H9 (cell line): ENCODE data around the gene ADAMTS17. TPM values are rescaled to one million over a fixed set of nuclear protein-coding genes. Genes with fewer than 3 reads are reported as not detected.

Experiments used
- DNase-seq: peaks from one replicate; pipeline ENCODE4 v3.0.0-alpha.2; 2017
- H2AFZ ChIP-seq: one replicate; pipeline ENCODE4 v1.6.1; 2013; ENCODE audit warnings: mild to moderate bottlenecking, low read length, control low read depth, moderate library complexity
- H2AK5ac ChIP-seq: 2 replicates; pipeline ENCODE4 v1.6.1; 2013; ENCODE audit warnings: low read length, control low read depth, mixed read lengths; ENCODE audit not compliant: insufficient read length
- H2BK120ac ChIP-seq: one replicate; pipeline ENCODE4 v1.6.1; 2013; ENCODE audit warnings: low read depth, mild to moderate bottlenecking, low read length, control low read depth, inconsistent platforms; ENCODE audit not compliant: poor library complexity, severe bottlenecking
- H2BK12ac ChIP-seq: 2 replicates; pipeline ENCODE4 v1.6.1; 2013; ENCODE audit warnings: low read length, control low read depth, mixed read lengths, low read depth; ENCODE audit not compliant: insufficient read length
- H2BK15ac ChIP-seq: 2 replicates; pipeline ENCODE4 v1.6.1; 2013; ENCODE audit warnings: low read depth, low read length, control low read depth
- H2BK20ac ChIP-seq: one replicate; pipeline ENCODE4 v1.6.1; 2013; ENCODE audit warnings: low read depth, mild to moderate bottlenecking, low read length, control low read depth, inconsistent platforms; ENCODE audit not compliant: poor library complexity, severe bottlenecking
- H2BK5ac ChIP-seq: 2 replicates; pipeline ENCODE4 v1.6.1; 2013; ENCODE audit warnings: low read length, control low read depth, mixed read lengths; ENCODE audit not compliant: insufficient read length
- H3K14ac ChIP-seq: 2 replicates; pipeline ENCODE4 v1.6.1; 2013; ENCODE audit warnings: low read length, control low read depth; ENCODE audit not compliant: insufficient read depth
- H3K18ac ChIP-seq: 2 replicates; pipeline ENCODE4 v1.6.1; 2013; ENCODE audit warnings: low read depth, mild to moderate bottlenecking, mixed read lengths, low read length, control low read depth; ENCODE audit not compliant: insufficient read length
- H3K23ac ChIP-seq: 2 replicates; pipeline ENCODE4 v1.6.1; 2013; ENCODE audit warnings: low read length, control low read depth, mixed read lengths, low read depth; ENCODE audit not compliant: insufficient read length
- H3K23me2 ChIP-seq: 2 replicates; pipeline ENCODE4 v1.6.1; 2013; ENCODE audit warnings: low read depth, mild to moderate bottlenecking, mixed read lengths, low read length, control low read depth; ENCODE audit not compliant: insufficient read length, poor library complexity, severe bottlenecking
- H3K27ac ChIP-seq: 2 replicates; pipeline ENCODE4 v1.5.1; 2013; ENCODE audit warnings: low read length, control low read depth, mixed read lengths, low read depth; ENCODE audit not compliant: insufficient read length
- H3K27me3 ChIP-seq: 2 replicates; pipeline ENCODE4 v1.6.1; 2013; ENCODE audit warnings: low read length, control low read depth, inconsistent platforms; ENCODE audit not compliant: insufficient read depth
- H3K4ac ChIP-seq: 2 replicates; pipeline ENCODE4 v1.6.1; 2013; ENCODE audit warnings: low read depth, mild to moderate bottlenecking, control low read depth, inconsistent platforms, low read length, moderate library complexity
- H3K4me1 ChIP-seq: 2 replicates; pipeline ENCODE4 v1.6.1; 2013; ENCODE audit warnings: low read length, control low read depth, inconsistent platforms; ENCODE audit not compliant: insufficient read depth
- H3K4me2 ChIP-seq: 2 replicates; pipeline ENCODE4 v1.6.1; 2013; ENCODE audit warnings: low read length, control low read depth, mixed read lengths; ENCODE audit not compliant: insufficient read length, insufficient read depth
- H3K56ac ChIP-seq: 2 replicates; pipeline ENCODE4 v1.6.1; 2013; ENCODE audit warnings: low read depth, mild to moderate bottlenecking, mixed read lengths, low read length, control low read depth; ENCODE audit not compliant: insufficient read length
- H3K79me1 ChIP-seq: 2 replicates; pipeline ENCODE4 v1.6.1; 2013; ENCODE audit warnings: low read depth, mild to moderate bottlenecking, moderate library complexity, low read length, control low read depth, inconsistent platforms; ENCODE audit not compliant: insufficient read depth, poor library complexity, severe bottlenecking
- H3K79me2 ChIP-seq: 2 replicates; pipeline ENCODE4 v1.6.1; 2013; ENCODE audit warnings: low read length, control low read depth, inconsistent platforms; ENCODE audit not compliant: insufficient read depth
- H3K9ac ChIP-seq: 2 replicates; pipeline ENCODE4 v1.6.1; 2013; ENCODE audit warnings: low read length, control low read depth, mixed read lengths; ENCODE audit not compliant: insufficient read length; ENCODE audit errors: extremely low read depth
- H3K9me3 ChIP-seq: one replicate; pipeline ENCODE4 v1.6.1; 2013; ENCODE audit warnings: low read depth, low read length, inconsistent platforms; ENCODE audit not compliant: control insufficient read depth
- H3T11ph ChIP-seq: one replicate; pipeline ENCODE4 v1.6.1; 2013; ENCODE audit warnings: mild to moderate bottlenecking, low read length, control low read depth, inconsistent platforms
- H4K20me1 ChIP-seq: one replicate; pipeline ENCODE4 v1.6.1; 2013; ENCODE audit not compliant: control insufficient read depth, insufficient read length, insufficient read depth
- H4K5ac ChIP-seq: 2 replicates; pipeline ENCODE4 v1.6.1; 2013; ENCODE audit warnings: low read depth, mild to moderate bottlenecking, mixed read lengths, low read length, control low read depth; ENCODE audit not compliant: insufficient read length
- H4K8ac ChIP-seq: replicated peaks from 2 replicates; pipeline ENCODE4 v1.6.1; 2013; ENCODE audit warnings: low read length, control low read depth, mixed read lengths, low read depth; ENCODE audit not compliant: insufficient read length
- H4K91ac ChIP-seq: 2 replicates; pipeline ENCODE4 v1.6.1; 2013; ENCODE audit warnings: low read depth, mild to moderate bottlenecking, moderate library complexity, mixed read lengths, low read length, control low read depth; ENCODE audit not compliant: insufficient read length
- H3K27ac Mint-ChIP-seq, 3 experiments: 2 replicates in 2 of 3; 3 replicates in 1 of 3; pipeline ENCODE4 v1.8.0; 2020 to 2021; ENCODE audit warnings: mixed read lengths in 3 of 3, mild to moderate bottlenecking in 1 of 3, moderate library complexity in 1 of 3
- H3K27me3 Mint-ChIP-seq: 2 replicates; pipeline ENCODE4 v1.8.0; 2021; ENCODE audit warnings: low read depth, mild to moderate bottlenecking, moderate library complexity, mixed read lengths
- H3K36me3 Mint-ChIP-seq, 3 experiments: 2 replicates in 2 of 3; 3 replicates in 1 of 3; pipeline ENCODE4 v1.8.0; 2020 to 2021; ENCODE audit warnings: low read depth in 3 of 3, mixed read lengths in 3 of 3; ENCODE audit not compliant: insufficient read depth in 1 of 3
- H3K4me1 Mint-ChIP-seq, 2 experiments: 2 replicates each; pipeline ENCODE4 v1.8.0; 2020; ENCODE audit warnings: mixed read lengths in 2 of 2
- H3K4me3 Mint-ChIP-seq, 2 experiments: 2 replicates in 1 of 2; 3 replicates in 1 of 2; pipeline ENCODE4 v1.8.0; 2020 to 2021; ENCODE audit warnings: mild to moderate bottlenecking in 2 of 2, mixed read lengths in 2 of 2, moderate library complexity in 1 of 2
- H3K9me3 Mint-ChIP-seq, 2 experiments: 2 replicates in 1 of 2; 3 replicates in 1 of 2; pipeline ENCODE4 v1.8.0; 2020; ENCODE audit warnings: mild to moderate bottlenecking in 2 of 2, mixed read lengths in 2 of 2, moderate library complexity in 1 of 2
- CTCF ChIP-seq: fragments of 200-600 bp; sonication (generic); conservative IDR thresholded peaks from 3 replicates; pipeline ENCODE4 v1.8.0; 2021; ENCODE audit warnings: antibody characterized with exemption, mild to moderate bottlenecking
- WGBS: extraction: QIAGEN DNeasy Blood & Tissue Kit; methylation state at CpG from one replicate; pipeline ENCODE4 v1.1.7; 2013; ENCODE audit warnings: missing lambda C conversion rate, low lambda C conversion rate, mixed read lengths; ENCODE audit not compliant: insufficient read length; ENCODE audit errors: extremely low coverage; 5-methylcytosine and 5-hydroxymethylcytosine counted together
- total RNA-seq: library from RNA; stranded (reverse); gene quantifications from 2 replicates; pipeline ENCODE4 v1.2.1, GENCODE V29; 2021

Gene ADAMTS17
- total RNA-seq, 1 experiment from 2014 or later, result 2.9 TPM

GRCh38 chr15:100103828-100104227 is 237.9 kb downstream of the ADAMTS17 start:
- Mint-ChIP-seq H3K36me3 (no peaks in the 10 kb centered on the region; a peak in 1 of 7 replicates), H3K9me3 (peaks cover 0 to 1% of the 10 kb centered on the region in 2 experiments; a peak in 2 of 5 replicates), H3K27me3 (peaks cover 13% of the 10 kb centered on the region), H3K27ac (peak overlapping the region in 1 of 3 experiments; percentile 44; a peak in 1 of 7 replicates), H3K4me1 (peaks cover 0 to under 1% of the 10 kb centered on the region in 2 experiments; a peak in 2 of 4 replicates), H3K4me3 (no peak overlapping the region)
- H3K27ac ChIP-seq, result no peak overlapping the region
- no peak for DNase-seq
- H4K91ac ChIP-seq, result no peak overlapping the region
- H3K23me2 ChIP-seq, result no peaks in the 10 kb centered on the region
- H3K4ac ChIP-seq, result no peak overlapping the region
- TF ChIP-seq CTCF, result no peak
- H2AFZ ChIP-seq, result no peak overlapping the region
- no peak overlapping the region for H3K56ac ChIP-seq
- H2AK5ac ChIP-seq, result no peak overlapping the region
- no peak overlapping the region for H3K9ac ChIP-seq
- H4K5ac ChIP-seq, result no peak overlapping the region
- no CpG with 5 or more reads among the region's 6 CpGs for WGBS
- H2BK5ac ChIP-seq, result no peak overlapping the region
- no peak overlapping the region for H4K8ac ChIP-seq
- H4K20me1 ChIP-seq, result no peaks in the 10 kb centered on the region
- no peaks in the 10 kb centered on the region for H3K9me3 ChIP-seq
- no peak overlapping the region for H3K23ac ChIP-seq
- no peak overlapping the region for H2BK120ac ChIP-seq
- no peak overlapping the region for H3T11ph ChIP-seq
- no peaks in the 10 kb centered on the region for H3K79me1 ChIP-seq
- no peak overlapping the region for H3K14ac ChIP-seq
- no peak overlapping the region for H3K18ac ChIP-seq
- H2BK20ac ChIP-seq, result no peak overlapping the region
- no peak overlapping the region for H3K4me2 ChIP-seq
- H3K79me2 ChIP-seq, result no peaks in the 10 kb centered on the region
- no peak overlapping the region for H2BK12ac ChIP-seq
- no peaks in the 10 kb centered on the region for H3K27me3 ChIP-seq
- no peaks in the 10 kb centered on the region for H3K4me1 ChIP-seq
- H2BK15ac ChIP-seq, result no peak overlapping the region
